ENCODE measurements around the gene CERS4.

DNA sequence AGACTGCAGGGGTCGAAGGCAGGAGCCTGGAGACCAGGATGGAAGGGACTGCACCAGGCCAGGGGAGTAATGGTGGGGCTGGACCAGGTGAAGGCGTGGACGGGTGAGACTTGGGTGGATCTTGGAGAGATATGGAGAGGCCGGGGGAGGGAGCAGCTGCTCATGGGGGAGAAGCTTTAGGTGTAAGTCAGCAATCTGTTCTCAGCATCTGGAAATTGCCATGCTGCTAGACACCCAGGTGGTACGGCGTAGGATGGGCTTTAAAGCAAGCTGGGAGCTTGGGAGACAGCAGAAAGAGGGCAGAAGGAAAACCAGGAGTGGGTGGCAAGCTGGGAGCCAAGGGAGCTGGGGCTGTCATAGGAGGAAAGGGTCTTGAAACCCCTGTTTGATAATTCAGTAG, 3.0 kb downstream of the CERS4 start:
- TF ChIP-seq POLR2AphosphoS5 (IDR thresholded peaks at IDR 0.05; ENCODE audit: low read depth, low read length), result no peak
- TF ChIP-seq, protein P1, sequence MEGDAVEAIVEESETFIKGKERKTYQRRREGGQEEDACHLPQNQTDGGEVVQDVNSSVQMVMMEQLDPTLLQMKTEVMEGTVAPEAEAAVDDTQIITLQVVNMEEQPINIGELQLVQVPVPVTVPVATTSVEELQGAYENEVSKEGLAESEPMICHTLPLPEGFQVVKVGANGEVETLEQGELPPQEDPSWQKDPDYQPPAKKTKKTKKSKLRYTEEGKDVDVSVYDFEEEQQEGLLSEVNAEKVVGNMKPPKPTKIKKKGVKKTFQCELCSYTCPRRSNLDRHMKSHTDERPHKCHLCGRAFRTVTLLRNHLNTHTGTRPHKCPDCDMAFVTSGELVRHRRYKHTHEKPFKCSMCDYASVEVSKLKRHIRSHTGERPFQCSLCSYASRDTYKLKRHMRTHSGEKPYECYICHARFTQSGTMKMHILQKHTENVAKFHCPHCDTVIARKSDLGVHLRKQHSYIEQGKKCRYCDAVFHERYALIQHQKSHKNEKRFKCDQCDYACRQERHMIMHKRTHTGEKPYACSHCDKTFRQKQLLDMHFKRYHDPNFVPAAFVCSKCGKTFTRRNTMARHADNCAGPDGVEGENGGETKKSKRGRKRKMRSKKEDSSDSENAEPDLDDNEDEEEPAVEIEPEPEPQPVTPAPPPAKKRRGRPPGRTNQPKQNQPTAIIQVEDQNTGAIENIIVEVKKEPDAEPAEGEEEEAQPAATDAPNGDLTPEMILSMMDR (IDR thresholded peaks at IDR 0.05), result no peak
- TF ChIP-seq, protein P2, sequence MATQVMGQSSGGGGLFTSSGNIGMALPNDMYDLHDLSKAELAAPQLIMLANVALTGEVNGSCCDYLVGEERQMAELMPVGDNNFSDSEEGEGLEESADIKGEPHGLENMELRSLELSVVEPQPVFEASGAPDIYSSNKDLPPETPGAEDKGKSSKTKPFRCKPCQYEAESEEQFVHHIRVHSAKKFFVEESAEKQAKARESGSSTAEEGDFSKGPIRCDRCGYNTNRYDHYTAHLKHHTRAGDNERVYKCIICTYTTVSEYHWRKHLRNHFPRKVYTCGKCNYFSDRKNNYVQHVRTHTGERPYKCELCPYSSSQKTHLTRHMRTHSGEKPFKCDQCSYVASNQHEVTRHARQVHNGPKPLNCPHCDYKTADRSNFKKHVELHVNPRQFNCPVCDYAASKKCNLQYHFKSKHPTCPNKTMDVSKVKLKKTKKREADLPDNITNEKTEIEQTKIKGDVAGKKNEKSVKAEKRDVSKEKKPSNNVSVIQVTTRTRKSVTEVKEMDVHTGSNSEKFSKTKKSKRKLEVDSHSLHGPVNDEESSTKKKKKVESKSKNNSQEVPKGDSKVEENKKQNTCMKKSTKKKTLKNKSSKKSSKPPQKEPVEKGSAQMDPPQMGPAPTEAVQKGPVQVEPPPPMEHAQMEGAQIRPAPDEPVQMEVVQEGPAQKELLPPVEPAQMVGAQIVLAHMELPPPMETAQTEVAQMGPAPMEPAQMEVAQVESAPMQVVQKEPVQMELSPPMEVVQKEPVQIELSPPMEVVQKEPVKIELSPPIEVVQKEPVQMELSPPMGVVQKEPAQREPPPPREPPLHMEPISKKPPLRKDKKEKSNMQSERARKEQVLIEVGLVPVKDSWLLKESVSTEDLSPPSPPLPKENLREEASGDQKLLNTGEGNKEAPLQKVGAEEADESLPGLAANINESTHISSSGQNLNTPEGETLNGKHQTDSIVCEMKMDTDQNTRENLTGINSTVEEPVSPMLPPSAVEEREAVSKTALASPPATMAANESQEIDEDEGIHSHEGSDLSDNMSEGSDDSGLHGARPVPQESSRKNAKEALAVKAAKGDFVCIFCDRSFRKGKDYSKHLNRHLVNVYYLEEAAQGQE (IDR thresholded peaks at IDR 0.05; ENCODE audit: insufficient read depth in 1 of 2, low read depth in 2 of 2, low read length in 1 of 2), result no peak
